GM18873 (cell line): ENCODE measurements around the gene FGD5.

ENCODE experiments used
- ATAC-seq: cut with Tn5 transposase; IDR thresholded peaks from one replicate; pipeline ENCODE4 v1.9.1; 2021; ENCODE audit warnings: mild to moderate bottlenecking, moderate library complexity, moderate number of reproducible peaks; ENCODE audit not compliant: unreplicated experiment, low FRiP score

Gene FGD5

GRCh38 chr3:14845180-14845579 lies 26.4 kb downstream of the FGD5 start:
- peak; percentile 55 for ATAC-seq

GRCh38 chr3:14845826-14846225 lies 27.1 kb downstream of the FGD5 start:
- no peak for ATAC-seq

GRCh38 chr3:14846226-14846880 lies 27.6 kb downstream of the FGD5 start:
- ATAC-seq, result no peak

GRCh38 chr3:14847613-14848541 lies 29.1 kb downstream of the FGD5 start:
- ATAC-seq, result no peak

GRCh38 chr3:14848906-14849305 lies 30.1 kb downstream of the FGD5 start:
- no peak for ATAC-seq

- no peak for ATAC-seq
Measured at GRCh38 chr3:14849638-14850230, 31.0 kb downstream of the FGD5 start.

GRCh38 chr3:14852058-14852594 lies 33.4 kb downstream of the FGD5 start:
- no peak for ATAC-seq

GRCh38 chr3:14852717-14853116 lies 34.0 kb downstream of the FGD5 start:
- ATAC-seq, result no peak

- ATAC-seq, result no peak
Measured at GRCh38 chr3:14853271-14853951, 34.6 kb downstream of the FGD5 start.

GRCh38 chr3:14857506-14857905 lies 38.7 kb downstream of the FGD5 start:
- ATAC-seq, result no peak

- ATAC-seq, result no peak
Measured at GRCh38 chr3:14858105-14858504, 39.3 kb downstream of the FGD5 start.

- no peak for ATAC-seq
Measured at GRCh38 chr3:14859880-14860279, 41.1 kb downstream of the FGD5 start.

GRCh38 chr3:14861031-14861430 lies 42.3 kb downstream of the FGD5 start:
- no peak for ATAC-seq

GRCh38 chr3:14861446-14862302 lies 42.9 kb downstream of the FGD5 start:
- no peak for ATAC-seq

- ATAC-seq, result no peak
Measured at GRCh38 chr3:14862303-14862660, 43.5 kb downstream of the FGD5 start.

- ATAC-seq, result no peak
Measured at GRCh38 chr3:14862661-14863230, 44.0 kb downstream of the FGD5 start.

GRCh38 chr3:14863333-14864100 lies 44.8 kb downstream of the FGD5 start:
- no peak for ATAC-seq

GRCh38 chr3:14864131-14864530 lies 45.4 kb downstream of the FGD5 start:
- ATAC-seq, result no peak

- ATAC-seq, result no peak
Measured at GRCh38 chr3:14866627-14867026, 47.9 kb downstream of the FGD5 start.
